IPS-18c (cell line): ENCODE results near the gene METTL16.

ENCODE experiments used
- H3K4me3 ChIP-seq: 2 replicates; pipeline ENCODE4 v1.7.0; 2013; ENCODE audit warnings: low read depth, mild to moderate bottlenecking, low read length, moderate library complexity; ENCODE audit not compliant: insufficient read depth
- H3K9me3 ChIP-seq: one replicate; pipeline ENCODE4 v1.6.1; 2013; ENCODE audit warnings: mild to moderate bottlenecking, low read length, moderate library complexity; ENCODE audit not compliant: control insufficient read depth, insufficient read depth

Gene METTL16

DNA sequence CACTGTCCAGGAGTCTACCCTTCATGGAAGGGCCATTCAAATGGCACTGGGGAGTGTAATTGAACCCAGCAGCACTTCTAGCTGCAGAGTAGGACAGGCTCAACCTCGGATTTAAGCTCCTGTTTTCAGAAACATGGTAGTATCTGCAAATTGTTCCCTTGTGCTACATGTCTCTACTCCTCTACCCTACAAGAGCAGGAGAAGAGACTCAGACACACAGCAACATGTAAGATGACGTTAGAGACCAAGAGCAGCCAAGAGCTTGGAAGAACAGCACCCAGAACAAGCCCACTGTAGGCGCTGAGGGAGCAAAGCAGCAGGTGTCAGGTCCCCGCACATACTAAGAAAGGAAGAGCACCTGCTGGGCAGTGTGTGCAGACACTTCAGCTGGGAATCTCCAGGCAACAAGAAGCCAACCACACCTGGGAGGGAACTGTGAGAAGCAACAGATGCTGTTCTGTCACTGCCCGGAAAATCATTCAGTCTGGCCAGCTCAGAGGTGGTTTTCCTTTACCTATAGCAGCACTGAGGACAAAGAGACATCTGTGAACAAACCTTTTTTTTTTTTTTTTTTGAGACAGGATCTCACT, 75.3 kb downstream of the METTL16 start:
- H3K9me3 ChIP-seq, result no peaks in the 10 kb centered on the region
- H3K4me3 ChIP-seq, result no peak overlapping the region

DNA sequence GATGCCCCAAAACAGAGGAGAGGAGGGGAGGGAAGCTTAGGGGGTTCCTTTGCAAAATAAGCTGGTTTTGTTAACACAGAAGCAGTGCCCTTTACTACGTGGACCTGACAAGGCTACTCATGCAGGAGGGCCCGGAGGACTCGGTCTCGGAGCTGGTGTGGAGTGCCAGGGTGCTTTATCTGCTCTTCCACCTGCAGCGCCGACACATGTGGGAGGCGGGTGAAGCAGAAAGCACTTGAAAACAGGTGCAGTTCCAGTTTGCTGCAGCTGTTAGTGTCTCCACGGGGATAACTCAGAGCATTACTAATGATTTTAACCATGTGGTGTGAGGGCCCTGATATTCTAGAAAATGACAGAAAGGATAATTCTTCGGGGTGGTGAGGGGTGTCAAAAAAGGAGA, 75.8 kb downstream of the METTL16 start:
- Histone ChIP-seq H3K9me3 (no peaks in the 10 kb centered on the region), H3K4me3 (no peak overlapping the region)

- Histone ChIP-seq H3K9me3 (no peaks in the 10 kb centered on the region), H3K4me3 (no peak overlapping the region)
Observed at GRCh38 chr17:2435181-2435741, 76.4 kb downstream of the METTL16 start.

- Histone ChIP-seq H3K9me3 (no peaks in the 10 kb centered on the region), H3K4me3 (no peak overlapping the region)
Observed at GRCh38 chr17:2433696-2434095, 78.0 kb downstream of the METTL16 start.

DNA sequence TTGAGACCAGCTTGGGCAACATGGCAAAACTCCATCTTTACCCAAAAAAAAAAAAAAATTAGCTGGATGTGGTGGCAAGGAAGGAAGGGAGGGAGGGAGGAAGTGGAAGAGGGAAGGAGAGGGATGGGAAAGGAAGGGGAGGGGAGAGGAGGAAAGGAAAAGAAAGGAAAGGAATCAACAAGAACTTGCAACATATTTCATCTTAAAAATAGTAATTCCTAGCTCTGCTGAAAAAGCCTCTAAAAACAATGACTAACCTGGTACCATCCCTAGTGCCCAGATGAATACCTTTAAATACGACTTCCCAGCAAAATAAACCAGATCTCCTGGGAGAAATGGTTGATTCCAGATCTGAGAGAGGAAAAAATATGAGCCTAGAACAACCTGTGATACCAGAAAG, 83.8 kb downstream of the METTL16 start:
- Histone ChIP-seq H3K4me3 (no peak overlapping the region), H3K9me3 (no peaks in the 10 kb centered on the region)

GRCh38 chr17:2427215-2427614, 84.5 kb downstream of the METTL16 start:
- Histone ChIP-seq H3K9me3 (no peaks in the 10 kb centered on the region), H3K4me3 (no peak overlapping the region)

DNA sequence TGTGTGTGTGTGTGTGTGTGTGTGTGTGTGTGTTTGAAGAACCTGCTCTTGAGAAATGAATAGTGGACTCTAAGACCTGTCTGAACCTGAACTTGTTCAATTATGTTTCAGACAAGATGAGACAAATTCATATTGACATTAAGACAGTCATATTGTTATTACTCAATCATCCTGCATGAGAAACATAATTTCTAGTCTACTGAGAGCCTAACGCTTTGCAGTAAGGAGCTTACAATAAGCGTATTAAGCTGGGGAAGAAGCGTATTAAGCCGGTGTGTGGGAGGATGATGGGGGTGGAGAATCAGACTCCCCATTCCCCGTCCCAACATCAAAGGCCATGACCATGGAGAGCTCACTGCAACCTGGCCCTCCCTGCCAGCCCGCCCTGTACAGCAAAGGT, 88.4 kb downstream of the METTL16 start:
- H3K4me3 ChIP-seq, result no peak overlapping the region
- no peaks in the 10 kb centered on the region for H3K9me3 ChIP-seq

DNA sequence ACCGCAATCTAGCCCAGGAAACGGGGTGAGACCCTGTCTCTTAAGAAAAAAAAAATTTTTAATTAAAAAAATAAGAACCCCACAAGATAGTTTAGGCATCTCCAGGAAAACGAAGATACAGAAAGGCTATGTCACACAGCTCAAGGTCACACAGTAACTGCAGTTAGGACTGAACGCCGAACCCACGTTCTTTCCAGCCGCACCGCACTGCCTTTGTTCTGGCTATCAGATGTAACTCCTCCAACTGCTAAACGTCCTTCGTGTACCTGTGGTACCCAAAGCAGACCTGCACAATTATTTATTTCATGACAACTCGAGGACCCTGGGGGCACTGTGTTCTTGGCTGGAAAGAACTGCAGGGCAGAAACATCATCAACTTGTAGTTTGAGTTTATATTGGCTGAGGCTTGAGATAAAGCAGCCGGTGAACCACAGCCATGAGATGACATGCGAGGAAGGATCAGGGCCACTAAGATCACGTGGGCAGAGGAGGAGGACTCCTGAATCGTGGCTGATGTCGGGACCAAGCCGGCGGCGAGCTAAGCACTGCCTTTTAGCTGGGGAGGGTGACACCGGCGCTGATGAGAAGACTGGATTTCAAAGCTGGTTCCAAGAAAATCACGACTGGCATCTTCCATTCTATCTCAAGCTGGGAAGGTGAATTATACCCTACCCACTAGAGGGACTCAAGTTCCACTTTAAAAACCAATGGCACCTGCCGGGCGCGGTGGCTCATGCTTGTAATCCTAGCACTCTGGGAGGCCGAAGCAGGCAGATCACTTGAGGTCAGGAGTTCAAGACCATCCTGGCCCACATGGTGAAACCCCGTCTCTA, 90.2 kb downstream of the METTL16 start:
- H3K9me3 ChIP-seq, result no peaks in the 10 kb centered on the region
- no peak overlapping the region for H3K4me3 ChIP-seq

- Histone ChIP-seq H3K9me3 (no peaks in the 10 kb centered on the region), H3K4me3 (no peak overlapping the region)
Observed at GRCh38 chr17:2420176-2420575, 91.5 kb downstream of the METTL16 start.

- H3K9me3 ChIP-seq, result no peaks in the 10 kb centered on the region
- no peak overlapping the region for H3K4me3 ChIP-seq
Observed at GRCh38 chr17:2419486-2419885, 92.2 kb downstream of the METTL16 start.

DNA sequence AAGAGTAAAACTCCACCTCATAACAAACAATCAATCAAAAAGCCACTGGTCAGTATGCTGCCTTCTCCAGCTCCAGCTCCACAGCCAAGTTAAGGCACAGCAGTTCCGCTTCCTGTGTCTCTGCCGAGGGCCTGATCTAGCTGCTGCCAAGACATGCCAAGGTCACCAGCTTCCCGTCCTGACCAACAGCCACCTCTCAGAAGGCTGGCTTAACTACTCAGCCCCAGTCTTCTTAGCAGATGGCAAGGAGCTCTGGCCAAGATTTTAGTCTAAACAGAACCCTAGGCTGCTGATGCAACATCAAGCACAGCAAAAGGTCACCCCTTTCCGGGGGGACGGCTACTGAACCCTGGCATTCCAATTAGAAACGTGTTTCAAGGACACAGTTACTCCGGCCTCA, 93.1 kb downstream of the METTL16 start:
- no peaks in the 10 kb centered on the region for H3K9me3 ChIP-seq
- no peak overlapping the region for H3K4me3 ChIP-seq

GRCh38 chr17:2416010-2416734, 95.5 kb downstream of the METTL16 start:
- no peaks in the 10 kb centered on the region for H3K9me3 ChIP-seq

GRCh38 chr17:2415081-2415480, 96.6 kb downstream of the METTL16 start:
- Histone ChIP-seq H3K9me3 (no peaks in the 10 kb centered on the region), H3K4me3 (no peak overlapping the region)

More at GRCh38 chr17:2416010-2416734, 95.5 kb downstream of the METTL16 start:
- H3K4me3 ChIP-seq, result no peak overlapping the region

GRCh38 chr17:2414446-2415064, 97.1 kb downstream of the METTL16 start:
- no peak overlapping the region for H3K4me3 ChIP-seq
- no peaks in the 10 kb centered on the region for H3K9me3 ChIP-seq

DNA sequence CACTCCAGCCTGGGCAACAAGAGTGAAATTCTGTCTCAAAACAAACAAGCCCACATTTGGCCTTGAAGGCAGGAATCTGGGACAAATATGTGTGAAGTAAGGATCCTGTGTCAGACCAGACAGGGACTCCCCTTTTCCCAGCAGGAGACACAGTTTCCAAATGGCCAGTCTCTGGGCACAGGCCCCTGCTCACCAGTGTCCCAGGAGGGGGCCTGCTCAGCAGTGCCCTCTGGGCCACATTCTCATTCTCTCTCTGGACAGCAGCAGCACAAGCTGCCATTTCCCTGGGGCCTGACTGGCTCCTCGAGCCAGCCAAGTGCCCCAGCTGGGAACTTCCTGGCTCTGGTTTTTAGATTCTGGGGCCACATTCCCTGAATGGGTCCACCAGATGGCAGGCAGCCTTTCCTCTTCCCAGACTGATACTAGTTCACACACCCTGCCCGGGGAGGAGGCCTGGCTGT, 99.1 kb downstream of the METTL16 start:
- H3K4me3 ChIP-seq, result no peak overlapping the region

GRCh38 chr17:2410951-2411350, 100.7 kb downstream of the METTL16 start:
- no peak overlapping the region for H3K4me3 ChIP-seq
- no peaks in the 10 kb centered on the region for H3K9me3 ChIP-seq

More for the DNA sequence above, 99.1 kb downstream of the METTL16 start:
- no peaks in the 10 kb centered on the region for H3K9me3 ChIP-seq
